NT2/D1 (cell line): ENCODE measurements around the gene FBLN1.

Experiments
- DNase-seq: peaks from one replicate; pipeline ENCODE4 v3.0.0-alpha.2; 2011; ENCODE audit warnings: low read depth, low spot score
- H3K27me3 ChIP-seq: 2 replicates; pipeline ENCODE4 v1.6.0; 2011; ENCODE audit warnings: mild to moderate bottlenecking; ENCODE audit not compliant: insufficient read length, insufficient read depth
- H3K36me3 ChIP-seq: 2 replicates; pipeline ENCODE4 v1.6.1; 2011; ENCODE audit warnings: mild to moderate bottlenecking, low read length, mixed read lengths; ENCODE audit not compliant: insufficient read depth, insufficient read length
- H3K4me1 ChIP-seq: 2 replicates; pipeline ENCODE4 v1.5.1; 2011; ENCODE audit not compliant: insufficient read depth, insufficient read length
- H3K4me3 ChIP-seq: 2 replicates; pipeline ENCODE4 v1.5.1; 2011; ENCODE audit warnings: low read depth; ENCODE audit not compliant: insufficient read length
- H3K9ac ChIP-seq: 2 replicates; pipeline ENCODE4 v1.6.0; 2011; ENCODE audit warnings: low read depth; ENCODE audit not compliant: insufficient read length
- H3K9me3 ChIP-seq: 2 replicates; pipeline ENCODE4 v1.5.1; 2011; ENCODE audit warnings: mild to moderate bottlenecking, low read length; ENCODE audit not compliant: insufficient read depth
- SUZ12 ChIP-seq: IDR thresholded peaks from 2 replicates; pipeline ENCODE4 v1.6.1; 2011; ENCODE audit not compliant: insufficient read length, insufficient read depth; ENCODE audit errors: extremely low read depth
- YY1 ChIP-seq: IDR thresholded peaks from 2 replicates; pipeline ENCODE4 v1.6.1; 2011; ENCODE audit not compliant: insufficient read length, insufficient read depth
- ZNF274 ChIP-seq: IDR thresholded peaks from 2 replicates; pipeline ENCODE4 v1.6.1; 2011; ENCODE audit warnings: mild to moderate bottlenecking, low read depth, low read length

Gene FBLN1

GRCh38 chr22:45563362-45564040 is 60.8 kb downstream of the FBLN1 start:
- TF ChIP-seq YY1 (no peak), ZNF274 (no peak), SUZ12 (no peak)
- Histone ChIP-seq H3K4me3 (no peak overlapping the region), H3K36me3 (peaks cover 54% of the 10 kb centered on the region), H3K4me1 (no peaks in the 10 kb centered on the region), H3K9ac (no peak overlapping the region), H3K9me3 (peaks cover 22% of the 10 kb centered on the region), H3K27me3 (no peaks in the 10 kb centered on the region)
- DNase-seq = no peak

GRCh38 chr22:45564349-45565030 is 61.8 kb downstream of the FBLN1 start:
- H3K36me3 ChIP-seq = peaks cover 45% of the 10 kb centered on the region
- no peaks in the 10 kb centered on the region for H3K4me1 ChIP-seq
- TF ChIP-seq YY1 (no peak), SUZ12 (no peak), ZNF274 (no peak)
- peaks cover 13% of the 10 kb centered on the region for H3K9me3 ChIP-seq
- no peak for DNase-seq
- H3K27me3 ChIP-seq = no peaks in the 10 kb centered on the region
- H3K9ac ChIP-seq = no peak overlapping the region
- H3K4me3 ChIP-seq = no peak overlapping the region

GRCh38 chr22:45565171-45565570 is 62.5 kb downstream of the FBLN1 start:
- H3K9me3 ChIP-seq = peaks cover 6% of the 10 kb centered on the region
- H3K4me1 ChIP-seq = no peaks in the 10 kb centered on the region
- H3K27me3 ChIP-seq = no peaks in the 10 kb centered on the region
- no peak overlapping the region for H3K4me3 ChIP-seq
- TF ChIP-seq ZNF274 (no peak), YY1 (no peak), SUZ12 (no peak)
- DNase-seq = no peak
- peaks cover 40% of the 10 kb centered on the region for H3K36me3 ChIP-seq
- H3K9ac ChIP-seq = no peak overlapping the region

GRCh38 chr22:45565973-45566372 is 63.3 kb downstream of the FBLN1 start:
- no peak overlapping the region for H3K9ac ChIP-seq
- H3K27me3 ChIP-seq = no peaks in the 10 kb centered on the region
- H3K9me3 ChIP-seq = peaks cover 6% of the 10 kb centered on the region
- no peak overlapping the region for H3K4me3 ChIP-seq
- H3K4me1 ChIP-seq = no peaks in the 10 kb centered on the region
- no peak for DNase-seq
- H3K36me3 ChIP-seq = peaks cover 39% of the 10 kb centered on the region
- TF ChIP-seq YY1 (no peak), ZNF274 (no peak), SUZ12 (no peak)

GRCh38 chr22:45568213-45568612 is 65.5 kb downstream of the FBLN1 start:
- H3K4me1 ChIP-seq = no peaks in the 10 kb centered on the region
- H3K4me3 ChIP-seq = no peak overlapping the region
- H3K36me3 ChIP-seq = peaks cover 27% of the 10 kb centered on the region
- TF ChIP-seq SUZ12 (no peak), YY1 (no peak), ZNF274 (no peak)
- no peak for DNase-seq
- H3K27me3 ChIP-seq = no peaks in the 10 kb centered on the region
- H3K9ac ChIP-seq = no peak overlapping the region
- peaks cover 12% of the 10 kb centered on the region for H3K9me3 ChIP-seq

- Histone ChIP-seq H3K9ac (no peak overlapping the region), H3K36me3 (peaks cover 5% of the 10 kb centered on the region), H3K4me1 (peaks cover 3% of the 10 kb centered on the region), H3K4me3 (no peak overlapping the region), H3K9me3 (peaks cover 12% of the 10 kb centered on the region), H3K27me3 (no peaks in the 10 kb centered on the region)
- DNase-seq = no peak
- TF ChIP-seq ZNF274 (no peak), SUZ12 (no peak), YY1 (no peak)
Measured at GRCh38 chr22:45571089-45571488, 68.4 kb downstream of the FBLN1 start.

GRCh38 chr22:45572444-45572843 is 69.8 kb downstream of the FBLN1 start:
- H3K36me3 ChIP-seq = no peaks in the 10 kb centered on the region
- peaks cover 12% of the 10 kb centered on the region for H3K9me3 ChIP-seq
- H3K27me3 ChIP-seq = no peaks in the 10 kb centered on the region
- H3K4me1 ChIP-seq = peaks cover 3% of the 10 kb centered on the region
- no peak overlapping the region for H3K4me3 ChIP-seq
- no peak overlapping the region for H3K9ac ChIP-seq
- TF ChIP-seq SUZ12 (no peak), YY1 (no peak), ZNF274 (no peak)
- DNase-seq = no peak
